GM21528 (cell line): ENCODE data around the gene EPRS1.

ENCODE experiments used
- ATAC-seq: cut with Tn5 transposase; IDR thresholded peaks from one replicate; pipeline ENCODE4 v1.9.1; 2021; ENCODE audit warnings: mild to moderate bottlenecking, moderate library complexity; ENCODE audit not compliant: unreplicated experiment, low FRiP score

The EPRS1 gene

DNA sequence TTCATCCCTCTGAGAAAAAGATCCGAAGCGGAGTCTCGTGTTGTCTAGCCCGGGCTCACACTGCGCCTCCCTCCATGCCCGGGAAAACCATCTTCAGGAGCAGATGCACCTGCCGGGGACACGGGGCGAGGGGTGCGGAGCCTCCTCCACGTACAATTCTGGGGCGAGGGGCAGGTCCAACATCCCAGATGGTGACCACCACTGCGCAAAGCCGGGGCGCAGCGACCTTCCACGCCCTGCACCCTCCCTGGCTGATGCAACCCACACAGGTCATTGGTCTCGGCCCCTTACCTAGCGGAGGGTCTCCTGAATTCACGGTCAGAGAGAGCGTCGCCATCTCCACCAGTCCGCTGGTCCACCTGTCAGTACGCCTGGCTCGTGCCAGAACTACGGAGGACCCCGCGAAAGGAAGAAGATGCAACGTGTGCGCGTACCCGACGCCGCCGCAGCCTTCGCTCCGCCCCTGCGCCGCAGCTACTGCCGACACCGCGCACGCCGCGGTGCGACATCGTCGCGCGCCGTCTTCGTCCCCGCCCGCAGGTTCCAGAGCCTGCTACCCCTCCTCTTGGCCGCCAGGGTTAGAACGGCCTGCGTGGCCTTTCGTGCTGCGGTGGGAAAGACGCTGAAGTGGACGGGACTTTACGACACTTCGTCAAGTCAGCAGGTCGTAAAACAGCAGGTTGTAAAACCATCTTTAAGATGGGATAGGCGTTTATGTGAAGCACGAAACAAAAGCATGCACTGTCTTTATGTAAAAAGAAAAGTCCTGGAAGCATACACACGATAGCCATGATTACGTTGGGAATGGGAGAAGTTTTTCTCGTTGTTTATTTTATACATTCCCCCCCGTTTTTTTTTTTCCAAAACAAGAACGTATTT is at the start of gene EPRS1:
Gene EPRS1 (minus strand): TSS at position 454 of the 879 bp plus-strand sequence. CDS start 117 bp downstream, at position 337.
- peak; percentile 98 for ATAC-seq

DNA sequence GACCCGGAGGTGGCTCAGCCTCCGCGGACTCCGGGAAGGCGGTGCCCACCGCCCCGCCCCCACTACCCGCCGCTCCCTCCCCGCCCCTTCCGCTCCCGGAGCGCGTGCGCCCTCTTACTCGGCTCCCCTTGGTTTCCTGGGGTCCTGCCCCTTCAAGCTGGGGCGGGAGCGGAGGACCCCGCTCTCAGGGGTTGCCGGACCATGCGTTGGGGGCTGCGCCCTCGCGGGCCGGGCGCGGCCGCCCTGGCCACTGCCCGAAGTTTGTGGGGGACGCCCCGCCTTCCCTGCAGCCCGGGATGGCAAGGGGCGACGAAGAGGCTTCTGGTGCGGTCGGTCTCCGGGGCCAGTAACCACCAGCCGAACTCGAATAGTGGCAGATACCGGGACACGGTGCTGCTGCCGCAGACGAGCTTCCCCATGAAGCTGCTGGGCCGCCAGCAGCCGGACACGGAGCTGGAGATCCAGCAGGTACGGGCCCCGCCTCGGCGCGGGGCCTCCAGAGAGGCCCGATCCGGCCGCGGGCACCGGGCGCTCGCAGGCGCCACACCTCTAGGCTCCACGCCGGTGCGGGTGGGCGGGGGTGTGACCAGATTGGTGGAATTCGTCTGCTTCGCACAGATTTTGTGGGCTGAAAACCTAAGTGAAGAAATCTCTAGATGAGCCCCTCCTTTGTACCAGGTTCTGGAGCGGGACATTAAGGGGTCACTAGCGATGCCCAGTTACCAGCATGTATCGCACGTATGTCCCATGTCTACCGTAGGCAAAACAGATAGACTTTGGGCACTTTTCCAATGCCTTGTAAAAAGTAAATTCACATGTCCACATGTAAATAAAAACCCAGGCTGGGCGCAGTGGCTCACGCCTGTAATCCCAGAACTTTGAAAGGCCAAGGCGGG is 48.0 kb upstream of the EPRS1 start, which contains the start of gene IARS2:
Gene IARS2 (plus strand): TSS at position 117 of the 896 bp plus-strand sequence. CDS start 85 bp downstream, at position 202.
- ATAC-seq, result peak; percentile 59

DNA sequence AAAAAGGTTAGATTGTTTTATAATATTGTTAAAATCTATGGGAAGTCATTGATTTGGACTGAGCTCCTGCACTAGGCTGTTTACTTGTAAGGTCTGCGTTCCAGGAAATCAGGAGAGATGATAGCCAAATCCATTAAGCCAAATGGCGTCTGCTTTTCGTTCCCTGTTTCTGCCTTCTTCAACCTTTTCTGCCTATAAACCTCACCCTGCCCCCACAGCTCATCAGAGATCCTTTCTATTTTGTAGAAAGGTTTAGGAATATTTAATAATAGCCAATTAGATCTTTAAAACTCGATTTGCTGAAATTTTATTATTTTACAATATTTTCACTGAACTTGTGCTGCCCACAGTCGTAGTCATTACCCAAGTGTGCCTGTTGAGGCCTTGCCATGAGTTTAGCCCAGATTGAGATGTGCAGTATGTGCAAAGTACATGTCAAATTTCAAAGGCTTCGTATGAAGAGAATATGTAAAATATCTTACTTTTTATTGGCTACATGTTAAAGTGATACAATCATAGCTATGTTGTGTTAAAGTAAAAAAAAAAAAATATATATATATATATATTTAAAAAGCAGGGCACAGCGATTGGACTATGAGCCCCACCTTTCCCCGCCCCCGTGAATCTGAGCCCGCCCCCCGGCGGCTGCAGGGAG is 47.2 kb upstream of the EPRS1 start:
- peak; percentile 7 for ATAC-seq

DNA sequence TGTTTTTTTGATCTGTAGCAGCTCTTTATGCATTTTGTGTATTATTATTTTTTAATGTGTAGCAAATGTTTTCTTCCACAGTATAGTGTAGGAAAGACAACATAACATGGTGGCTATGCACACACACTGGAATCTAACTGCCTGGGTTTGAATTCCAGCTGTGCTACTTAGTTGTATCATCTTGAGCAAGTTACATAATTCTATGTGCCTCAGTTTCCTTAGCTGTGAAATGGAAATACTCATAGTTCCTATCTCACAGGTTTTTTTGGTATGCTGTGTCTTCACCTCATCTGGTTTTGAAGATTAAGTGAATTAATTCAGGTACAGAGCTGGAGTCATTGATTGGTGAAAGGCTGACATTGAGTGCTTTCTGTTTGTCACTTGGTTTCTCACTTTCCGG is 46.4 kb upstream of the EPRS1 start:
- no peak for ATAC-seq

DNA sequence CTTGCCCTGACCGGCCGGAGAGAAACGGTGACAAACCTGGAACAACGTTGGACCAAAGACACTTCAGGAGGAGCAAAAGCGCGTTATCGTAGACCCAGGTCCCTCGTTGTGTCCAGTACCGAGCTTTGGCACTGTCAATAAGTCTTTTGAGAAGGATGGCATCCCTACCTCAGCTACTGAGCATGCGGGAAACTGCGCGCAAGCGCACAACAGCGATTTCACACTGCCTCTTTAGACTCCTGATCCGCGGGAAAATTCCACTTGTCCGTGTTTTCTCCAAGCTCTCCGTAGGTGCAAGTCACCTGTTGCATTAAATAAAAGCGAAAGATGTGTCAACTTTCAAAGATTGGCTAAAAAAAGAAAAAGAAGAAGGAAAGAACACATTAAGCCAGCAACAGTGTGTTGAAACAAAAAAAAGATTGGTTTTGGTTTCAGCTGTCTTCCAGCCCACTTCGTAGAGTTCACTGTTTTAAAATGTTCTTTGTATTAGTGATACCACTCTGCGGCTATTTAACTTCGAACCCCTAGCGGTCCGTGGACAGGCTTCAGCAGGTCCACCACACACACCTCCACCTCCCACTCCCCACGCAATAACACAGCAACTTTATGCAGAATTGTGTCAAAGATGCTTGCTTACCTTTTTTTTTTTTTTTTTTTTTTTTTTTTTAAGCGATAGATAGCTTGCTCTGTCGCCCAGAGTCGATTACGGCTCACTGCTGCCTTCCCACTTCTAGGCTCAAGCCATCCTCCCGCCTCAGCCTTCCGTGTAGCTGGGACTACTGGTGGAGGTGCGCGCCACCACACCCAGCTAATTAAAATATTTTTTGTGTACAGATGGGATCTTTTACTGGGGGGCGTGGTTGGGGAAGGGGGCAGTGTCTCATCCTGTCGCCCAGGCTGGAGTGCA is 43.6 kb upstream of the EPRS1 start, which contains the start of gene BPNT1:
Gene BPNT1 (minus strand): TSS at position 139 of the 907 bp plus-strand sequence. CDS start 9,942 bp downstream, outside the sequence.
- peak; percentile 61 for ATAC-seq

DNA sequence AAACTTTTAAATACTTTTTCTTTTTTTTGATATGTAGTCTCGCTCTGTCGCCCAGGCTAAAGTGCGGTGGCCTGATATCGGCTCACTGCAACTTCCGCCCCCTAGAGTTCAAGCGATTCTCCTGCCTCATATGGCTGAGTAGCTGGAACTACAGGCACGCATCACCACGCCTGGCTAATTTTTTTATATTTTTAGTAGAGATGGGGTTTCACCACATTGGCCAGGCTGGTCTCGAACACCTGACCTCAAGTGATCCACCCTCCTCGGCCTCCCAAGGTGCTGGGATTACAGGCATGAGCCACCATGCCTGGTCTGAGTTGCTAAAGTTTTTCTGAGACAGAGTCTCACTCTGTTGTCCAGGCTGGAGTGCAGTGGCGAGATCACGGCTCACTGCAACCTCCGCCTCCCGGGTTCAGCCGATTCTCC is 40.0 kb upstream of the EPRS1 start:
- peak; percentile 51 for ATAC-seq

DNA sequence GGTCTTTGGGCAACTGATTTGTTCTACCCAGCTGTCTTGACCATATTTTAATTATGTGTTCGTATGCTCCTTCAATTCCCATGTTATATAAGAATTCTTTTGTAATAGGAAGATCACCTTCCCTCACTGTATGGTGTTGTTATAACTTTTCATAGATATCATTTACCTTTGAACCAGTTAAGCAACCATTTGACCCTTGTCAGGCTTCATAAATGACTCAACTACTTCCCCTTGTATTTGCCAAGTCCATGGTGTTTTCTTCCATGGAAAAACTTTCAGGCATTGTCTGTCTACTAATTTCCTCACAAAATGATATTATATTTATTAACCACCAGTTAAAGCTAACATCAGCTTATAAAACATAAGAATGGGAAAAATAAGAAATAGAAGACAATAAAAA is 38.2 kb upstream of the EPRS1 start:
- no peak for ATAC-seq

DNA sequence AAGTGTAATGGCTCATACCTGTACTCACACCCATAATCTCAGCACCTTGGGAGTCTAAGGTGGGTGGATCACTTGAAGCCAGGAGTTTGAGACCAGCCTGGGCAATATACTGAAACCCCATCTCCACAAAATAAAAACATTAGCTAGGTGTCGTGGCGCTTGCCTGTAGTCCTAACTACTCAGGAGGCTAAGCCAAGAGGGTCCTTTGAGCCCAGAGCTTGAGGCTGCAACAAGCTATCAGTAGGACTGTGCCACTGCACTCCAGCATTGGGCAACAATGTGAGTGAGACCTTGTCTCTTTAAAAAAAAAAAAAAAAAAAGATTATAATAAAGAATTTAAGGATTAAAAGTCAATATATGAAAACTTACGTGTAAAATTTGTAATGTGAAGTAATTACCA is 31.6 kb upstream of the EPRS1 start:
- ATAC-seq, result no peak

DNA sequence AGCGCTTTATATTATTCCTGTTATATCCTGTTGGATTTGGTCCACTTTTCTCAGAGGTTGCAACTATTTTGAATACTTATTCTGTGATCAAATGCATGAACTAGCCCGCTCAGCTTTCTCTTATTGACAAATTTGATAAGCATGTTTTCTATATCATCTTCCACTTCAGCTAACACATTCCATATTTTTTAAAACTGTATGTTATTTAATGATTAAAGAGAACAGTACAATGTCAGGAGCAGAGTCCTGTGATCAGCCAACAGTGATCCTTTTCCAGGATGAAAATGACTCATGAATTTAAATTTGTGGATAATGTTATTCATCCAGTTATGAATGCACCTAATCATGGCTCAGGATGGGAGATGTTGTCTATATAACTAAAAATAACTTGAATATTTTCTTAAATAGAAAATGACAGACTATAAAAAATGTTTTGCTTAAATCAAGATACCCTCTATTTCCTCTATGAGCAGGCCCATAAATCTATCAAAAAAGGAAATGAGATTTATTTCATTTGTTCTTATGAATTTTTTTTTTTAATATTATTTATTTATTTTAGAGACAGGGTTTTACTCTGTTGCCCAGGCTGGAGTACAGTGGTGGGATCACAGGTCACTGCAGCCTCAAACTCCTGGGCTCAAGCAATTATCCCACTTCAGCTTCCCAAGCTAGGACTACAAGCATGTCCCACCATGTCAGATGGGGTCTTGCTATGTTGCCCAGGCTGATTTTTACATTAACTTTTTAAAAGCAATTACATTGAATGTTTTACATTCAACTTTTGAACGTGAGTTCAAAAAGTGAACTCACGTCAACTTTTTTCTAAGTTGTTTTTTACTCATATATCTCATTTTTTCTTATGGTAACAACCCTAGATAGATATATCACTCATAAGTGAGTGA is 30.8 kb upstream of the EPRS1 start:
- ATAC-seq, result no peak

DNA sequence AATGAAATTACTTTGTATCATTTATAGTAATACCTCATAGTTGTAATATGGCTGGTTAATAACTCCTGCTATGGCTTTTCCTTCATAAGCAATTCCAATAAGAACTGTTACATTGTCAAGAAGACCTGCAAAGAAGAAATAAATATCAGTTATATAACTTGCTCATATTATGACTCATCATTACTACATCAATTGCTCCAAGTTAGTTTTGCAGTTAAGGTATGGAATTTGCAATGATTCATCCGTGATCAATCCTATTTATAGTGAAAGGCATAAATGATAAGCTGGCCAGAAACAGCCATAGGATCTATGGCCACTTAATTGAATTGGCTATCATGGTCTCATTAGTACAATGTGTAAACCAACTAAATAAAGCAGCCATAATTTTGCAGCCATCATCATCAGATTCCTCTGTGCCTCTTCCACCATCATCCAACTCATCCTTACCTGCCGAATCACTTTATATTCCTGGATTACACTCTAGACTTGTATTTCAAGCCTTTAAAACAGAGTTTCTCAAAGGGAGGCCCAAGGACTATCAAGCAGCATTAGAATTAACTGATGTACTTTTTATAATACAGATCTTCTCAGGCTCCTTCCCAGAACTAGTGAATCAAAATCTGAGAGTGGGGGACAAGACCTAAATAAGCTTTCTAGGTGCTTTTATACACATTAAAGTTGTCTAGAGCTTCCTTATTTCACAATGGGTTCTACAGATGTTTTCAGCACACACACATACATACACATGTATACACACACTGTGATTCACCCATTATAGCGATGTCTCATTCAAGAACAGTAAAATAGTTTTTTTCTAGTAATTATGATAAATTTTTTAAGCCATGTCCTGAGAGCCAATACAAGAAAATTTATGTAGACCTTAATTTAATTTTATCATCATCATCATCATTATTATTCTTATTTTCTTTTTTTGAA is 21.2 kb upstream of the EPRS1 start:
- ATAC-seq, result no peak

DNA sequence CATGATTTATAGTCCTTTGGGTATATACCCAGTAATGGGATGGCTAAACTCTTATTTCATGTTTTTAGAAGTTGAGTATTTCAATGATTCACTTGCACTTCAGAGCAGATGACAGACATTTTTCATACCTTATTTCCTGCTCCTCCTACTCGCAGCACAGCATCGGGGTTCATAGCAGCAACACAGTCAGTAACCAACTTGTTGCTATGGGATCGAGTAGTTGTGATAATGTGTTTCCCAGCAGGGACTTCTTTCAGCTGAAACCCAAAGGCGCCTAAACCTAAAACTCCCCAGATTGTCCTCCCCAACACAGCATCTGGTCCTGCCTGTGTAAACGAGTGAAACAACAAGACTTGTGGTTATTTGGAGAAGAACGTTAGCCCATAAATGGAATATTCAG is 16.3 kb upstream of the EPRS1 start:
- no peak for ATAC-seq

DNA sequence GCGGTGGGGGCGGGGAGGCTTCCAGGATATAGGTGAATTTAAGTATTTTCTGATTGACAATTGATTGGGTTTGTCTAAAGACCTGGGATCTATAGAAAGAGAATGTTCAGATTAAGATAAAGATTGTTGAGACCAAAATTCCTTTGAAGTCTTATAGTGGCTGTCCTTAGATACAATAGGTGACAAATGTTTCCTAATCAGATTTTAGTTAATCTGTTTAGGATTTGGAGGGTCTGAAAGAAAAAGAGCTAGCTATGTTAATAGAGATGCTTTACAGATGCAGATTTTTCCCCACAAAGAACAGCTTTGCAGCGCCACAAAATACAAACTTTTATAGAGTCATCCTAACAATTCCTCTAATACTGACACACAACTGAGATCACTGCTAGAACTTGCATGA is 14.6 kb upstream of the EPRS1 start:
- no peak for ATAC-seq

DNA sequence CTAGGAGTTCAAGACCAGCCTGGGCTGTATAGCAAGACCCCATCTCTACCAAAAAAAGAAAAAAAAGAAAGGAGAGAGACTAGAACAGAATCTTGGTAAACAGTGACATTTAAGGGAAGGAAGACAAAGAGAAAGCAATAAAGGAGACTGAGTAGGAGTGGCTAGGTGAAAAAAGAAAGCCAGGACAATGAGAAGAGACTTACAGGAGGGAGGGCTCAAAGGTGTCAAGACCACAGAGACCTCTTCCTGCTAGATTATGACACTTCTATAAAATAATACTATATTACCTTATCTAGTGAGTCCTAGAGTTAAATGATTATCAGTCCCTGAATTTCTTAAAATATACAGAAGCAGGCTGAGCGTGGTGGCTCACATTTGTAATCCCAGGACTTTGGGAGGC is 10.1 kb upstream of the EPRS1 start:
- ATAC-seq, result no peak

DNA sequence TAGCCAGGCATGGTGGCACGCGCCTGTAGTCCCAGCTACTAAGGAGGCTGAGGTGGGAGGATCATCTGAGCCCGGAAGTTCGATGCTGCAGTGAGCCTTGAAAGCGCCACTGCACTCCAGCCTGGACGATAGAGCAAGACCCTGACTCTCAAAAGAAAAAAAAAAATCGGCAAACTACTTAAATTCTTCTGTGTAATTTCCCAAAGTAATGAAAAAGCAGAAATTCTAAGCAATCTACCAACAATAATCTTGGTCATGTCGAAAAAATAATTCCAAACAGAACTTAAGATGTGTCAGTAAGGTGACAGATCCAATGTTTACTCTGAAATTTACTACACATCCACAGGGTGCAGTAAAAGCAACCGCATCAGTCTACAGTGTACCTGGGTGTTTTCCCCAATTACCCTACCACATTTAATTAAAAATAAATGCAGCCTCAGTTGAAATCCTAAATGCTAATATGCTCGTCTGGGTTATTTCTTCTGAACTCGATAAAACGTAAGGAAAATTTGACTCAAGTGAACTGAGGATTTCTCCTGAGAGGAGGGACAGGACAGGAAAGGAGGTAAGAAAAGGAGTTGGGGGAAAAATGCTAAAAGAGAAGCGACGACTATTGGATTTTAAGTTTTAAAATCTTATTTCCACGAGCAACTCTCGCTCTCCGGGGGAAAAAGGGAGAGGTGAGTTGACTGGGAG is 801 bp downstream of the EPRS1 start:
- no peak for ATAC-seq

DNA sequence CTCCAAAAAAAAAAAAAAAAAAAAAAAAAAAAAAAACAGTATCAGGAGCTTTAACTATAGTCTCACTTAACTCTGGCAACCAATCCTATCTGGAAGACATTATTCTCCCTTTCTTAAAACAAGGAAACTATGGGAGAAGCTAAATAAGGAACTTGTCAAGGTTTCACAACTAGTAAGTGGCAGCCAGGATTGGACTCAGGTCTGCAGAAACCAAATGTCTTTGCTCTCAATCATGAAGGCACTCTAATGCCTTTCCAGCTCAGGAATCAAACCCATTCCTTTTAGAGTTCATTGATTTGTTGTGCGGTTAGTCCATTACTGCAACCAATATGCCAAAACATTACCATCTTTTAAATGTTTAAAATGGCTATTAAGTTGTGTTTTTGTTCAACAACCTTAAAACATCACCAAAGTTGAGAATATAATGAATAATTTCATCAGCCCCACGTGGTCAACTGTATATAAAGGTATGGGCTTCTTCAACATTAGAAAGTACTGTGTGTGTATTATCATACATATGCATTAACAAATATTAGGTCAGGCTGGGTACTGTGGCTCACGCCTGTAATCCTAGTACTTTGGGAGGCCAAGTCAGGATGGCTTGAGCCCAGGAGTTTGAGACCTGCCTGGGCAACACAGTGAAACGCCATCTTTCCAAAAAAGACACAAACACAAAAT is 1.5 kb downstream of the EPRS1 start:
- no peak for ATAC-seq

DNA sequence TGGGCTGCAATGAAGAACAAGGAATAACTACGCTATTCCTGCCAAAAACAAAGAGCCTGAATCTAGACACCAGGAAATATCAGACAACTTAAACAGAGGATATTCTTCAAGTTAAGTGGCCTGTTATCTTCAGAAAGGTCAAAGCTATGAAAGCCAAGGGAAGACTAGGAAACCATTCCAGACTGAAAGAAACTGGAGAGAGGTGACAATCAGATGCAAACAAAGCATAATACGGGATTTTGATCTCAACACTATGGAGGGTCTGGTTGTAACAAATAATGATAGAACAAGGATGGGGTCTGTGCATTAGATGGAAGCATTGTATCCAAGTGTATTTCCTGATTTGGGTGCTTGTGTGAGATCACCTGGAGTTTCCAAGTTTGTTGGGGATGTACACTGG is 2.7 kb downstream of the EPRS1 start:
- no peak for ATAC-seq
